HG02588 (cell line): ENCODE data around the gene GALNT9.
"Not testable (repeated sequence)": the region's sequence is repeated elsewhere in the genome, so short reads cannot be mapped to it uniquely, and the experiment has no call there.

Experiments used
- ATAC-seq: cut with Tn5 transposase; IDR thresholded peaks from one replicate; pipeline ENCODE4 v1.9.1; 2021; ENCODE audit warnings: mild to moderate bottlenecking, moderate library complexity; ENCODE audit not compliant: unreplicated experiment

The GALNT9 gene

DNA sequence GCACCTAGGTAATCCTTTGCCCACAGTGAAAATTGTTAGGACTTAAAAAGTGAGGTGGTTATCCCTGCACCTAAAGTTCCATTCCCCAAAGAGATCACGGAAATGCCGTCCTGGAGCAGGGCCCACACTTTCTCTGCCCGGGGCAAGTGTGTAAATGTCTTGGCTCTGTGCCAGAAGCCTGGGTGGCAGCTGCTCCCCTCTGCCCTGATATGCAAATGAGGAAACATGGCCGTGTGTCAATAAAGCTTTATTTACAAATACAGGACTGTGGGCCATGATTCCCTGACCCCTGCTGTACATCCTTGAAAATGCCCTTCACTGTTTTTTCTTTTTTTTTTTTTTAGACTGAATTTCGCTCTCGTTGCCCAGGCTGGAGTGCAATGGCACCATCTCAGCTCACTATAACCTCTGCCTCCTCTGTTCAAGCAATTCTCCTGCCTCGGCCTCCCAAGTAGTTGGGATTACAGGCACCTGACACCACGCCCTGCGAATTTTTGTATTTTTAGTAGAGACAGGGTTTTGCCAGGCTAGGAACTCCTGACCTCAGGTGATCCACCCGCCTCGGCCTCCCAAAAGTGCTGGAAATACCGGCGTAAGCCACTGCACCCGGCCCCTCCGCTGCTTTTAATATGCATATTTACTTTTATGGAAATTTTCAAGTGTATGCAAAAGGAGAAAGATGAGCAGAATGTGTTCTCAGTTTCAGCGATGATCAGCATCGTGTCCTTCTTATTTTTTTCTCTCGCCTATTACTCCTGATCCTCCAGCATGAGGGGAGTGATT lies 75.5 kb downstream of the GALNT9 start:
- no peak for ATAC-seq

DNA sequence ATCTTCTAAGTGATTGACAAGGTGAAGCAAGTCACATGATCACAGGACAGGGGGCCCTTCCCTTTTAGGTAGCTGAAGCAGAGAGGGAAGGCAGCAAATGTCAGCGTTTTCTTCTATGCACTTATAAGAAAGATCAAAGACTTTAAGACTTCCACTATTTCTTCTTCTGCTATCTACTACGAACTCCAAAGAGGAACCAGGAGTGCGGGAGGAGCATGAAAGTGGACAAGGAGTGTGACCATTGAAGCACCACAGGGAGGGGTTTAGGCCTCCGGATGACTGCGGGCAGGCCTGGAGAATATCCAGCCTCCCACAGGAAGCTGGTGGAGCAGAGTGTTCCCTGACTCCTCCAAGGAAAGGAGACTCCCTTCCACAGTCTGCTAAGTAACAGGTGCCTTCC lies 76.4 kb downstream of the GALNT9 start:
- ATAC-seq, result not testable (repeated sequence)

DNA sequence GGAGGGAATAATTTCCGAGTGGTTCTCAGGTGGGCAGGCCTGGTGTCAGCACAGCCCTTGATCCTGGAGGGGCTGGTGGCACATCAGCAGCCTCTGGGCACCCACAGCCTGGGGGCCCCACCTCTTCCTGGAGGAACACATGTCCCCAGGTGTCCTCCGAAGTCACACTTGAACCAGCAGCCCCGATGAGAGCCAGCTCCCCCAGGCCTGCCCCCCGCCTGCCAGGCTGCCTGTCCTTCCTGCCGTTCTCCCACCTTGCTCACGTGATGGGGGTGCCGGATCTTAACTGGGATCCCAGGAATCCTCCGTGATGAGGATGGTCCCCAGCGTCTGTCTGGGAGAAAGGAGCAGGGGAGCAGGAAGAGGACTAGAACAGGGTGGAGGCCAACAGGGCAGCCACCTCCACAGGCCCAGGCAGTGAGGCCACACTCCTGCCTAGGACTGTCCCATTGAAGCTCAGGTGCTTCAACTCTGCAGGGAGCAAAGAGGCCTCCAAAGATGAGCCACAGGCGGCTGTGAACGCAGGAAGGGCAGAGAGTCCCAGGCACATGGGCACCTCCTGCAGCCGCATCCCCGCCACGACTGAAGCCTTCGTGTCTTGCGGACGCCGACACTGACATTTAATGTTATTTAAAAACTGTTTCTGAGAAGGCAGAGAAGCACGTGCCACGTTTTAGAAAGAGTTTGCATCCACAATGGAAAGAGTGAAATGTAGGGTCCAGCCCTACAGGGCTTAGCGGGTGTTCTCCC lies 77.5 kb downstream of the GALNT9 start:
- no peak for ATAC-seq

DNA sequence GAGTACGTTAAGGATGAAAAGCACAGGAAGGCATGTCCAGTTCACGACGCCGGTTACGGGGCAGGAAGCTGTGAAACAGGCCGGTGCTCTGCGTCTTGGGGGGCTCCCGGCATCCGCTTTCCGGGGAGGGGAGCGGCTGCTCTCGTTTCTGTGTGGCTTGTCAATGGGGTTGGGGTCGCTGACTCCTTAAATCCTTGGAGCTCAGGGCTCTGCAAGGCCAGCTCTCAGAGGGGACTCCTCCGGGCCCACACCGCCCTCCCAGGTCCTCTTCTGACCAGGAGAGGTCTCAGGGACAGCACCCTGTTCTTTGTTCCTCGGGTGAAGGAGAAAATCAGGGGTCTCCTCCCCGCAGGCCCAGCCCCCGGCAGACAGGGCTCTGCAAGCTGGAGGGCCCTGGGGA lies 78.1 kb downstream of the GALNT9 start:
- no peak for ATAC-seq

DNA sequence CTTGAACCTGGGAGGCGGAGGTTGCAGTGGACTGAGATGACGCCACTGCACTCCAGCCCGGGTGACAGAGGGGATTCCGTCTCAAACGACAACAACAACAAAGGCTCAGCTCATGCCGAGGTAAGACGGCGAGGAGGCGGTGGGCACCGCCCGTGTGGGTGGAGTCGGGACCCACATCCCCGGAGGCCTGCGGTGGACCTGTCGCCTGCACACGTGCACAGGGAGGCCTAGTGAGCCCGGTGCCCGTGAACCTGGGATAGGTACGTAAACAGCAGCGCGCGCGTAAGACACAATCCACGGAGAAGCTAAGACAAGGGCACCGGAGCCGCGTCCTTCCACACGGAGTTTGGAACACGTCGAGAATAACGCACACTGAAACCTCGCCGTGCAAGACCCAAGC lies 78.7 kb downstream of the GALNT9 start:
- no peak for ATAC-seq

DNA sequence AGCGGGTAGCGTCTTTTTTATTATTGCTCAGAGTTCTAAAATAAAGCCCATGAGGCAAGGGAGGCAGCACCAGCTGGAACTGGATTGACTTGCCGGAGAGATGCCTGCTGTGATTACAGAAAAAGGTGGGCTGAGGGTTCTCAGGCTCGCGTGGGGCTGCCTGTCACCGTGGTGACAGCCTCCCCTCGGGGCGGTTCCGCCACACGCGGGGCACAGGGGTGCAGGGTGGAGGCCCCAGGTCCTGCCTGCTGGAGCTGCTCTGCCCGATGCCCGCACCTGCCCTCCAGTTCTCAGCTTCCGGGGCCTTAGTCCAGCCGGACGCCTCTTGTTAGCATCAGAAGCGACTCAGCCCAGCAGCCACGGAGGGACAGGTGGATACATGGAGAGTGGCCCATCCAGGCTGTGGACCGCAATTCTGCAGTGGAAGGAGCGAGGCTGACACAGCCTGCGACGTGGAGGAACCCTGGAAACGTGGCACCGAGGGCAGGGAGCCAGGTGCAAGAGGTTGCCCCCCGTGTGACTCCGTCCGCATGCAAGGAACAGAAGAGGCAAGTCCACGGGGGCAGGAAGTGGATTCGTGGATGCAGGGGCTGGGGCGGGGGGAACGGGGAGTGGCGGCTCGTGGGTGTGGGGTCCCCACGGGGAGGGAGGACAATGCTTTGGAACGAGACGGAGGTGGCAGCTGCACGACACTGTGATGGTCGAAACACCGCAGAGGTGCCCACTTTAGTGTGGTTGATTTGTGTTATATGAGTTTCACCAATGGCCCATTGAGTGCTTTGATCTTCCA lies 79.5 kb downstream of the GALNT9 start:
- ATAC-seq, result no peak

DNA sequence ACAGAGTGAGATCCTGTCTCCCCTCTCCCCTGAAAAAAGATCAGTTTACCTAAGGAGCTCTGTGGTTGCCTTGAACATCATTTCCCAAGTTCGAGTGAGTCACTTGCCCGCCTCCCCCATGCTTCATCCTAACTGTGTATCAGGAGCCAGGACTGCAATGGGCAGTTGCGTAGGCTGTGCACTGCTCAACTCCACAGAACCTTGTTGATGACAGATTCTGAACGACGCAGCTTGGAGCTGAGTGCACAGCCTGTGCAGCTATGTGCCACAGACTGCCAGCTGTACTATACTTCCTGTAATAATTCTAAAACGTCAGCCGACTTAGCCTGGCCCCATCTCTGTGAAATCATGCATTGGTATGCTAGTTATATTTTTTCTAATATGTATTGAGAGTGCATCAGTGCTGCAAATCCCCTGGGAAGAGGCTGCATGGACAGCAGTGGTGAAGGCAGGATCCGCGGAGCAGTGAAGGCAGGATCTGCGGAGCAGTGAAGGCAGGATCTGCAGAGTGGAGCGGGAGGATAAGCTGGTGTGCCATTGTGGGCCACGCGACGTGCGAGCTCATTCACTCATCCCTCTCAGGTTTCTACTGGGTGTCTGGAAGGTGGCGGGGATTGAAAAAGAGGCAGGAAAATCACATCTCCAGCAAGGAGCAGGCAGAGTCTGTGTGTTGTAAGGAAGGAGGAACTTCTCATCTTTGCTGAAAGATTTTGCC lies 80.8 kb downstream of the GALNT9 start:
- no peak for ATAC-seq

DNA sequence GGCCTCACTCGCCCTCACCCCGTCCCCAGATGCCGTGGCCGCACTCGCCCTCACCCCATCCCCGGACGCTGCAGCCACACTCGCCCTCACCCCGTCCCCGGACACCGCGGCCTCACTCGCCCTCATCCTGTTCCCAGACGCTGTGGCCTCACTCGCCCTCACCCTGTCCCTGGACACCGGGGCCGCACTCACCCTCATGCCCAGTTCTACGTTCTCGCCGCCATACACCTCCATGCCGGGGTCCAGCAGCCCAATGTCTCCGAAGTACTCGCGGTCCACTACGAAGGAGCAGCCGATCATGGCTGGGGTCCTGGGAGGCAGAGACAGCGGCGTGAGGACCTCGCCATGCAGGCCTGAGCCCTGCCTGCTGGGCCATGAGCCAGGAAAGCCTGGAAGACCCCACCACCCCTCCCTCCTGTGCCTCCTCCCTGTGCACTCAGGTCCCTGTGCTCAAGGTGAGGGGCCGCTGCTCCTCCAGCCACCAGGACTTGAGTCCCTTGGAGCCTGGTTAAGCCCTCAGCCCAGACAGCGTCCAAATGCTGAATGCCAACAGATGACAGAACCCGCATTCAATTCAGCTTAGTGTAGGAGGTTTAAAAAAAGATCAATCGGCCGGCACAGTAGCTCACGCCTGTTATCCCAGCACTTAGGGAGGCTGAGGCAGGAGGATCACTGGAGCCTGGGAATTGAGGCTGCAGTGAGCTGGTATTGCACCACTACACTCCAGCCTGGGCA lies 81.5 kb downstream of the GALNT9 start:
- no peak for ATAC-seq

DNA sequence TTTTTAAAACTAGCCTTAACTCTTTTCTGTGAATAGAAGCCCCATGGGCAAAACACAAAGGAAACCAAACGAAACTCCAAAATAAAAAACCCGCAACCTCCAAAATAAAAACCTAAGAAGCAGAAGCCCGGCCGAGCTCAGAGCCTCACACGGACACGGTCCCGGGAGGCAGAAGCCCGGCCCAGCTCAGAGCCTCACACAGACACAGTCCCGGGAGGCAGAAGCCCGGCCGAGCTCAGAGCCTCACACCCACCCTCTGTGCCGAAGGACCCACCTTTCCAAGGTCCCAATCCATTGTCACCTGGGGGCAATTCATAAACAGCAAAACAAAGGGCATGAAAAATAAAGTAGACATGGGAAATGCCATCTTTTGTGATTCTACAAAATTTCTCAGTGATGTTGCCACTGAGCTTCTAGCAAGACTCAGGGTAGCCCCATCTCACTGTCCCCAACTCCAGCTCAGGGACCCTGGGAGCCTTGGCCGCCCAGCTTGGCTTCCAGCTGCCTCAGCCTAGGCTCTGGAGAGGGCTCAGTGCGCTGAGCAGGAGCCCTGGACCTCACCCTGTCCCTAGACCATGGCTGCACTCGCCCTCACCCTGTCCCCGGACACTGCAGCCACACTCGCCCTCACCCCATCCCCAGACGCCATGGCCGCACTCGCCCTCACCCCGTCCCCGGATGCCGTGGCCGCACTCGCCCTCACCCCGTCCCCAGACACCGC lies 82.2 kb downstream of the GALNT9 start:
- ATAC-seq, result no peak

DNA sequence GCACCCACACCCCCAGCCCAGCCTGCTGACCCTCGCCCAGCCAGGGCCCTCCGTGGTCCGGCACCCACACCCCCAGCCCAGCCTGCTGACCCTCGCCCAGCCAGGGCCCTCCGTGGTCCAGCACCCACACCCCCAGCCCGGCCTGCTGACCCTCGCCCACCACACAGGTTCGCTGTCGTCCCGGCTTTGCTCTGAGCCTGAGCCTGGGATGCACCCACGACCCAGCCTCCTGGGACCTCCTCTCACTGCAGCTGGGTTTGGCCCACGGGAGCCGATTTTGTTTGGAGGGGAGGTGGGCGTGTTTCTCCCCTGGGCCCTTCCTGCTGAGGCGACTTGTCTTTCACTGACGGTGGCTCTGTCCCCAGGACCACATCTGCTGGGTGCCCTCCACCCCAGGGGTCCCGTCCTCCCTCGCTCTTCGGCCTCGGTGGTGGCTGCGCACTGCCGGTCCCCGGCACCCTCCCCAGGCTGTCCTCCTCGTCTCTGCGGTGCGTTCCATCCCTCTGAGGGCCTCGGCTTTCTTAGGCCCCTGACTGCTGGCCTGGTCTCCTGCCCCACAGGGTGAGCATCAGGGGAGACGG lies 83.8 kb downstream of the GALNT9 start:
- no peak for ATAC-seq

DNA sequence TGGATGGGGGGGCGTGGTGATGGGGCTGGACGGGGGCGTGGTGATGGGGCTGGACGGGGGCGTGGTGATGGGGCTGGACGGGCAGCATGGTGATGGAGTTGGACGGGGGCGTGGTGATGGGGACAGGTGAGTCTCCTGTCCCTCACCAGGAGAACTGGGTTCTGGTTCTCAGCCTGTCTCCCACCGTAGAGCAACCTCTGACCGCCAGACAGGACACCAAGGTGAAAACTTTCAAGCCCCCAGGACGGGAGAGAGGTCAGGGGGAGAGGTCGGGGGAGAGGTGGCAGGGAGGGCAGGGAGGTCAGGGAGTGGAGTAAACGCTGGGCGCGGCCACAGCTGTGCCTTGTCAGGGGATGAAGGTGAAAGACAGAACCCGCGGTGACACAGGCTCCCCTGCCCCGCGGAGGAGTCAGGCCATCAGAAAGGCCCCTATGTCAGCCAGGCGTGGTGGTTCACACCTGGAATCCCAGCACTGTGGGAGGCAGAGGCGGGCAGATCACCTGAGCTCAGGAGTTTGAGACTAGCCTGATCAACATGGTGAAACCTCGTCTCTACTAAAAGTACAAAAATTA lies 84.6 kb downstream of the GALNT9 start:
- no peak for ATAC-seq

DNA sequence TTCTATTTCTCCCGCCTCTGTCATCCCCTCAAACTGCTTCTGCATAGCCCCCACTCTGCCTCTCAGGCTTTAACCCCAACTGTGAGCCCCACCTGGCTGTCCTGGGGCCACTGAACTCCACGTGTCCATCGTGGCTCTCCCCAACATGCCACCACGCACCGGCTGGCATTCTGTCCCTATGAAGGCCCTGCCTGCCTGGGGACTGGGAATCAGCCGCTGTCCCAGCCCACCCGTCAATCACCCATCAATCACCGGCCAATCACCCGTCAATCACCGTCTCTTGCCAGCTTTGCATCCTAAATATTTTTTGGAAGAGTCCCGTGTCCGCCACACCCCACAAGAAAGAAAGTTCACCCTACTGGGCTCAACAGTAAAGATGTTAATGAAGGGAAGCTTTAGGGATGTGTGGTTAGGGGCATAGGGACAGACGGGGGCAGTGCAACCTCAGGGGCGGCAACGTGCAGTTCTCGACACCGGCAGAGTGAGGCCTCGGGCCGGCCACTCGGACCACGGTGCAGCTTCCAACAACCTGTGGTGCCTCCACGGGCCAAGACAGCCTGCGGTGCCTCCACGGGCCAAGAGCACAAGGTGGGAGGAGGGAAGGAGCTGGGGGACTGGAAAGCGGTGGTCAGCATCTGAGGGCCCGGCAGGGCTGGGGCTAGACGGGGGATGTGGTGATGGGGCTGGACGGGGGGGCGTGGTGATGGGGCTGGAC lies 85.6 kb downstream of the GALNT9 start:
- ATAC-seq, result no peak

DNA sequence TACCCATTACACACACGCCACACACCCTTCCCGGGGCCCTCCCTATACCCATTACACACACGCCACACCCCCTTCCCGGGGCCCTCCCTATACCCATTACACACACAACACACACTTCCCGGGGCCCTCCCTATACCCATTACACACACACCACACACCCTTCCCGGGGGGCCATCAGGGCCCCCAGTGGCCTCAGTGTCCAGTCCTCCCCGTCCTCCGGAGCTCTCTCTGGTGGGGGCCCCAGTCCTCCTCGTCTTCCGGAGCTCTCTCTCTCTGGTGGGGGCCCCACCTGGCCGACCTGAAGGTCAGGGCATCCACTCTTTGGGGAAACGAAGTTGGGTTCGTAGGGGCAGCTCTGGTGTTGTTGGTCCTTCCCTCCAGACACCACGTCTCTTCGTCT lies 86.2 kb downstream of the GALNT9 start:
- not testable (repeated sequence) for ATAC-seq

DNA sequence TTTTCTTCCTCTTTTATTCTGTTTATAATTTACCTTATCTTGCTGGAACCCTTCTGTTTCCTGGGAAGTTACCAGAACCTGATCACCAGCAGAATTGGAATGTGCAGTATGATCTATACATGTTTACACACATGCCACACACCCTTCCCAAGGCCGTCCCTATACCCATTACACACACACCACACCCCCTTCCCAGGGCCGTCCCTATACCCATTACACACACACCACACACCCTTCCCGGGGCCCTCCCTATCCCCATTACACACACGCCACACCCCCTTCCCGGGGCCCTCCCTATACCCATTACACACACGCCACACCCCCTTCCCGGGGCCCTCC lies 88.8 kb downstream of the GALNT9 start:
- not testable (repeated sequence) for ATAC-seq

DNA sequence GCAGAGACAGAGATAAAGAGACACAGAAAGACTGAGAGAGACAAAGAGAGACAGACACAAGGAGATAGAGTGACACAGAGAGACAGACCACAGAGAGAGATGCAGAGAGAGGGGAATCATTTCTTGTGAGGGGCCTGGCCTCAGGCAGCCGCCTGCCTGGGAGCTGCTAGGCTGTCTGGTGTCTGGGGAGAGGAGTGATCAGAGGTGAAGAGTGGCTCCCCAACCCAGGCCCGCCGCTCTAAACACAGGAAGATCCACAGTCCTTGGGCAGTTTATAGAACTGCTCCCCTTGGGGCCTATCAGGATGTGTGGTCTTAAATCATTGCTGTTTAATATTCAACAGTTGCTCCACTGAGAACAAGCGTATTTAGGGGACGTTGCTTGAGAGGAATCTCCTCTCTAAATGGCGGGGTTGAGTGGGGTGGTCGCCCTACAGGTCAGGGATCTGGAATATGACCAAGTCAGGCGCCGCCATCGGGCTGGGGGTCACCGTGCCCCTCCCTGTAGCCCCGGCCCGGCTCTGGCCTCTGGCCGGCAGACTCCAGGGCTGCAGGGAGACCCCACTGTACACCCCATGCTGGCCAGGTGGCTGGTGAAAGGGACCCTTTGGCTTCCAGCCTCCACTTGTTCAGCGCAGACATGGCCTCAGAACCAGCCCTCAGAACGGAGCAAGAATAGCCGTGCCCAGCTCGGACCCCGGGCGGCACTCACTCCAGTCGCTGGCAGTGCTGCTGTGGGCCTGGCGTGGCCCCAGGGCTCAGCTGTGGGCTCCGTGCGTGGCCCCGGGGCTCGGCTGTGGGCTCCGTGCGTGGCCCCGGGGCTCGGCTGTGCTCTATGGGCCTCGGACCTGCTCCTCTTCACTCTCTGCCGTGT lies 89.4 kb downstream of the GALNT9 start:
- no peak for ATAC-seq

DNA sequence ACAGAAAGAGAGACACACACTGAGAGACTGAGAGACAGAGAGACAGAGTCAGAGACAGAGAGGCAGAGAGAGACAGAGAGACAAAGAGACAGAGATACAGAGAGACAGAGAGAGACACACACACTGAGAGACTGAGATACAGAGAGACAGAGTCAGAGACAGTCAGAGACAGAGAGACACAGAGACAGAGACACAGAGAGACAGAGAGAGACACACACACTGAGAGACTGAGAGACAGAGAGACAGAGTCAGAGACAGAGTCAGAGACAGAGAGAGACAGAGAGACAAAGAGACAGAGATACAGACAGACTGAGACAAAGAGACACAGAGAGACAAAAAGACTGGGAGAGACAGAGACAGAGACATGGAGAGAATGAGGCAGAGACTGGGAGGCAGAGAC lies 90.0 kb downstream of the GALNT9 start:
- no peak for ATAC-seq

DNA sequence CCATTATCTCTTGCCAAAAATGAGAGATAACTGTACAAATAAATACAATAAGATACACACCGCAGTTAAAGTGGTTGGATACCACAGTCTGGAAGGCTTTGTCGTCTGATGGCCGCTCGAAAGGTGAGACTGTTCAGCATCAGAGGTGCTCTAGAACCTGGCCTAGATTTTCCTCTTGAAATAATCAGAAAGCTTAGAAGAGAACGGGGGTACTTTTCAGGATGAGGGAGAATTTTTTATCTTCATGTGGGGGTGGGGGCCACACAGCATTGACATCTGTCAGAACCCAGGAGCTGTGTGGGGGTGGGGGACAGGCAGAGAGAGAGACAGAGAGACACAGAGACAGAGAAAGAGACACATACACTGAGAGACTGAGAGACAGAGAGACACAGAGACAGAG lies 90.5 kb downstream of the GALNT9 start:
- no peak for ATAC-seq

DNA sequence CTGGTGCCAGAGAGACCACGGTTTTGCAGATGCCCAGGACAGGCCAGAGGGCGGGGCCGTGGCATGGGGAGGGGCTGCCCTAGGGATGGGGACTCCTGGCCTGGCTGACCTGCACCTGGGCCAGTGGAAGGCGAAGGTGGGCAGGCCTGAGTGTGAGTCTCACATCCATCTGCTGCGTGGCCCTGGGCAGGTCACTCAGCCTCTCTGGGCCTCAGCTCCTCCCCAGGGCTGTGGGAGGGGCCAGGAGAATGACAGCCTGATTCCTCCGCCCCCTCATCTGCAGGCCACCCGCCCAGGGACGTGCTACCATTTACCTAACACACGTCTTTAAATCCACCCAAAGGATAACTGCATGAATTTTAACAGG lies 90.9 kb downstream of the GALNT9 start:
- no peak for ATAC-seq
